NB4 (cell line): ENCODE measurements around the gene TBC1D22A.

Experiments used
- DNase-seq: peaks from one replicate; pipeline ENCODE4 v3.0.0; 2010; ENCODE audit warnings: low read depth
- H3K4me3 ChIP-seq: one replicate; pipeline ENCODE4 v1.5.1; 2011; ENCODE audit warnings: mild to moderate bottlenecking, low read depth, low read length, moderate library complexity
- CTCF ChIP-seq: IDR thresholded peaks from one replicate; pipeline ENCODE4 v1.5.1; 2012; ENCODE audit warnings: low read depth, low read length
- MAX ChIP-seq: IDR thresholded peaks from 2 replicates; pipeline ENCODE4 v1.6.1; 2011; ENCODE audit warnings: low read depth, low read length
- MYC ChIP-seq: IDR thresholded peaks from 2 replicates; pipeline ENCODE4 v1.6.1; 2011; ENCODE audit warnings: low read depth, low read length
- POLR2A ChIP-seq: IDR thresholded peaks from 2 replicates; pipeline ENCODE4 v1.6.1; 2011; ENCODE audit warnings: mild to moderate bottlenecking; ENCODE audit not compliant: insufficient read length; ENCODE audit errors: extremely low read depth

TBC1D22A gene

DNA sequence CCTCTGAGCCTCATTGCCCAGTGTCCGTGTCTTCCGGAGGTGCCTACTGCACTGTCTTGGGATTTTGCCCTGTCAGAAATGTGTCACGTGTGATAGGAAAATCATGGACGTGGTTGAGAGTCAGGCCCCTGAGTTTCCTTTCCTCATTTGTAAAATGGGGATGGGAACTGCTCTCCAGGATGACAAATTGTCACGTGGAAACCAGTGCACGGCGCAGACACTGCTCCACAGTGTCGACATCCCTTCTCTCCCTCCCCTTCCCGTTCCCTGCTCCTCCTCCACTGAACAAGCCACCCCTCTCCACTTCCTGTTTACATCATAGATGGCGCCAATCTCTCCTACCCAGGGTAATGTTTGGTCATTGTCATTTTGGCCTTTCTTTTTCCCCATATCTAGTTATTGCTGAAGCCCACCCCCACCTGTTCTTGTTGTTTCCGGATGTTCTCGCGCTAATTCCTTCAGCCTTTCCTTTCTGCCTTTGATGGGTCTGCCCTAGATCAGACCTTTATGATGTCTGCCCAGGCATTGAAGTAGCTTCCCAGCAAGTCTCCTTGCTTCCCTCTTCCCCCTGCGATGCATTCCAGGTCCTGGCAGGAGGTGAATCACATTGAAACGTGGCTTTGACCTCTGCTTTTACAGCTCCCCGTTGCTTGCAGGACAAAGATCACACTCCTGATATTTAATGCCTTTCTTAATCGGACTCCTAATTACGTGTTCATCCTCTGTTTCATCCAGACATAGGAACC, 91.8 kb downstream of the TBC1D22A start:
- H3K4me3 ChIP-seq = no peak overlapping the region
- DNase-seq = peak; percentile 76
- TF ChIP-seq POLR2A = no peak

- no peak overlapping the region for H3K4me3 ChIP-seq
- no peak for DNase-seq
- TF ChIP-seq CTCF (no peak), POLR2A (no peak)
These were observed 93.2 kb downstream of the TBC1D22A start for GRCh38 chr22:46855681-46856080.

- TF ChIP-seq MYC (no peak), MAX (no peak), CTCF (no peak), POLR2A (no peak)
- DNase-seq = no peak
These were observed 94.2 kb downstream of the TBC1D22A start for GRCh38 chr22:46856661-46857060.

DNA sequence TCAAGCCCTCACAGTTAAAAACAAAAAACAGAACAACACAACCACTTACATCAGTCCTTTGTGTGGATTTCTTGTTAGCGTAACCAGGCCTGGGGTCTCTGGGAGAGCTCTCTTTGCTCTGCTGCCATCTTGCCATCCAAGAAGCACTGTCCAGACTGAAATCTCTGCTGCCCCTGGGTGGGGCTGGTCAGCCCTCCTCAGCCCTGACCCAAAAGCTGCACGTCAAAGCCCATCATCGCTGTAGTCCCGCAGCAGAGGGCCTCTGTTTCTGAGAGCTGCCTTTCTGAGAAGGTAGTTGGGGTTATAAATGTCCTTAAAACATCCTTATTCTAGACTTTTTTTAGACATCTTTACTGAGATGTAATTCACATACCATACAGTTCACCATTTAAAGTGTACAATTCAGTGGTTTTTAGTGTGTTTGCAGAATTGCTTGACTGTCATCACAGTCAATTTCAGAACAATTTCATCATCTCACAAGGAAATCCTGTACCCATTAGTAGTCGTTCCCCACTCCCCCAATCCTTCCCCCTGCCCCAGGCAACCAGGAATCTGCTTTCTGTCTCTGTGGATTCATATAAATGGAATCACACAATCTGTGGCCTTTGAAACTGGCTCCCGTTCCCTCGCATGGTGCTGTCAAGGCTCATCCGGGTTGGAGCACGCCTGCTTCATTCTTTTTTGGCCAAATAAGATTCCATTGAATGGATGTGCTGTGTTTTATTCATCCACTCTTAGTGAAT, 94.9 kb downstream of the TBC1D22A start:
- no peak overlapping the region for H3K4me3 ChIP-seq
- TF ChIP-seq POLR2A (no peak), MYC (no peak), MAX (no peak), CTCF (no peak)
- DNase-seq = no peak

More at GRCh38 chr22:46856661-46857060, 94.2 kb downstream of the TBC1D22A start:
- H3K4me3 ChIP-seq = no peak overlapping the region

DNA sequence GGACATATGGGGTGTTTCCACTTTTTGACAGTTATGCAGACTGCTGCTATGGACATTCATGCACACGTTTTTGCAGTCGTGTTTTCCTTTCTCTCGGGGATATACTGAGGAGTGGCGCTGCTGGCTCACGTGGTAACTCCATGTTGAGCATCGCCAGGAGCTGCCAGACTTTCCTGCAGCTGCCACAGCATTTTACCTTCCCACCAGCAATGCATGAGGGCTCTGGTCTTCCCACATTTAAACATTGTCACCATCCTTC, 95.4 kb downstream of the TBC1D22A start:
- TF ChIP-seq CTCF = no peak
- no peak for TF ChIP-seq MYC
- TF ChIP-seq POLR2A = no peak
- no peak for DNase-seq
- H3K4me3 ChIP-seq = no peak overlapping the region

GRCh38 chr22:46858181-46858771, 95.8 kb downstream of the TBC1D22A start:
- TF ChIP-seq CTCF = no peak
- no peak for TF ChIP-seq POLR2A
- TF ChIP-seq MYC = no peak
- TF ChIP-seq MAX = no peak
- DNase-seq = no peak
- H3K4me3 ChIP-seq = no peak overlapping the region
